ENCODE results near the gene LSM7. TPM values are rescaled to one million over a fixed set of nuclear protein-coding genes. Genes with fewer than 3 reads are reported as not detected.

LSM7 gene
- total and polyA plus RNA-seq, 9 of the 15 experiments (the other 6 are each of a cell fraction or from before 2014, with no cell fraction given), result 40.5 to 690 (median 265) TPM

DNA sequence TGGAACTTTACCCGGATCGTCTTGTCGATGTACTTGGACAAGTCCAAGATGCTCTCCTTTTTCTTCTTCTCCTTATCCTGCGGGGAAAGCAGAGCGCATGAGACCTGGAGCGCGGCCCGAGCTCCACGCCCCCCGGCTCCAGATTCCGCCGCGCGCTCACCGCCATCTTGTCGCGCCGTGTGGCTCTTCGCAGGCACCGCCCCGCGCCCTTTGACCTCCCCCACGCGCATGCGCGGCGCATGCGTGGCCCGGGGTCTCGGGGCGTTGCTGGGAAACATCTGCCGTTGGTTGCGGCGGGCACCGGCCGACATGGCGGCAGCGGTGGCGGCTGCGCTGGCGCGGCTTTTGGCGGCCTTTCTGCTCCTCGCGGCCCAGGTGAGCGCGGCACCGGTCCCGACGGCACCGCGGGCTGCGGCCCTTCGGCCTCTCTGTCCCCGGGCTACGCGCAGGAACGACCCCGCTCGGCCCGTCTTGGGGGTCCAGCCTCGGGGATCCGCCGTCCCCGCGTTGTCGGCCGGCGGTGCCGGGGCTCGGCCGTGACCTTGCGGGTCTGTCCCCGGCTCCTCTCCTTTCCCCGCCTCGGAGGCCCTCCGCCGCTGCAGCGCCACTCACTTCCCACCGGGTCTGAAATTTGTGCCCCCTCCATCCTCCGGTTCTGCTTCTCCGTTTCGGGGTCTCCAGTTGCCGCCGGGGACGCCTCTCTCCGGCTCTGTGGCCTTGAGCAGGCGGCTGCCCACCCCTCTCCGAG lies at the start of gene LSM7, which contains the start of gene SPPL2B (continued):
- TF ChIP-seq ZNF511 (CRISPR knock-in tag; IDR thresholded peaks at IDR 0.05), result peak; percentile 61; the same call in 1 of the 2 replicates
- TF ChIP-seq HNRNPL (IDR thresholded peaks at IDR 0.05; ENCODE audit: low read depth, low read length), result no peak
- TF ChIP-seq SREBF1 (IDR thresholded peaks at IDR 0.05; ENCODE audit: borderline replicate concordance, low read depth, low read length), result peak; percentile 74; the same call in 1 of the 2 replicates
- TF ChIP-seq MNT (conservative IDR thresholded peaks at IDR 0.05), result peak; percentile 80 to 92
- 0 out of 4 replicates have a peak, but pooled peaks of 1 of the 2 experiments have one; percentile 51 for TF ChIP-seq KDM4B (IDR thresholded peaks at IDR 0.05; ENCODE audit: borderline replicate concordance in 2 of 2, low read depth in 1 of 2)
- peak; percentile 26; the same call in 1 of the 2 replicates for TF ChIP-seq ZNF143 (CRISPR knock-in tag; IDR thresholded peaks at IDR 0.05)
- peak in 1 of 2 experiments; percentile 37; a peak in 1 of 4 replicates for TF ChIP-seq MAZ (CRISPR knock-in tag; conservative IDR thresholded peaks at IDR 0.05 in 1 of 2, IDR thresholded peaks at IDR 0.05 in 1 of 2)
- TF ChIP-seq PURB (CRISPR knock-in tag; IDR thresholded peaks at IDR 0.05; ENCODE audit: low read depth), result no peak
- peak; percentile 75 for TF ChIP-seq CREM (IDR thresholded peaks at IDR 0.05; ENCODE audit: low read depth)
- peak; percentile 48 for TF ChIP-seq ESRRA (IDR thresholded peaks at IDR 0.05; ENCODE audit: borderline replicate concordance, low read depth)
- TF ChIP-seq SAP30 (IDR thresholded peaks at IDR 0.05; ENCODE audit: borderline replicate concordance, insufficient read depth, low read depth, low read length, poor library complexity, severe bottlenecking), result peak; percentile 88
- no peak for TF ChIP-seq ZNF140 (CRISPR knock-in tag; IDR thresholded peaks at IDR 0.05)
- no peak for TF ChIP-seq MAFF (IDR thresholded peaks at IDR 0.05; ENCODE audit: low read length)
- no peak for TF ChIP-seq ATF1 (CRISPR knock-in tag; IDR thresholded peaks at IDR 0.05)
- peak; percentile 65 for TF ChIP-seq ATF1 (tag; IDR thresholded peaks at IDR 0.05)
- TF ChIP-seq, protein P1, sequence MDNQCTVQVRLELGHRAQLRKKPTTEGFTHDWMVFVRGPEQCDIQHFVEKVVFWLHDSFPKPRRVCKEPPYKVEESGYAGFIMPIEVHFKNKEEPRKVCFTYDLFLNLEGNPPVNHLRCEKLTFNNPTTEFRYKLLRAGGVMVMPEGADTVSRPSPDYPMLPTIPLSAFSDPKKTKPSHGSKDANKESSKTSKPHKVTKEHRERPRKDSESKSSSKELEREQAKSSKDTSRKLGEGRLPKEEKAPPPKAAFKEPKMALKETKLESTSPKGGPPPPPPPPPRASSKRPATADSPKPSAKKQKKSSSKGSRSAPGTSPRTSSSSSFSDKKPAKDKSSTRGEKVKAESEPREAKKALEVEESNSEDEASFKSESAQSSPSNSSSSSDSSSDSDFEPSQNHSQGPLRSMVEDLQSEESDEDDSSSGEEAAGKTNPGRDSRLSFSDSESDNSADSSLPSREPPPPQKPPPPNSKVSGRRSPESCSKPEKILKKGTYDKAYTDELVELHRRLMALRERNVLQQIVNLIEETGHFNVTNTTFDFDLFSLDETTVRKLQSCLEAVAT (IDR thresholded peaks at IDR 0.05), result peak in 1 of 2 experiments; percentile 4; a peak in 1 of 4 replicates
- peak; percentile 28; the same call in 1 of the 2 replicates for TF ChIP-seq FOXP1 (CRISPR knock-in tag; IDR thresholded peaks at IDR 0.05)

Data from K562 (cell line).